ENCODE measurements around the gene NF2. TPM values are rescaled to one million over a fixed set of nuclear protein-coding genes. Genes with fewer than 3 reads are reported as not detected.

The NF2 gene
- total and polyA plus RNA-seq, 2 experiments from 2014 or later, result 14.4 to 54.5 TPM

GRCh38 chr22:29704528-29705285 is 101.3 kb downstream of the NF2 start (continued):
- TF ChIP-seq CTCF (conservative IDR thresholded peaks at IDR 0.05; ENCODE audit: low read depth in 2 of 2) (no peak), NANOG (IDR thresholded peaks at IDR 0.05; ENCODE audit: borderline replicate concordance) (no peak), CREB1 (CRISPR knock-in tag; IDR thresholded peaks at IDR 0.05; ENCODE audit: low read depth) (no peak), ZNF331 (CRISPR knock-in tag; IDR thresholded peaks at IDR 0.05; ENCODE audit: low read depth) (no peak), REST (IDR thresholded peaks at IDR 0.05; ENCODE audit: unreplicated experiment) (no peak), JUNB (IDR thresholded peaks at IDR 0.05; ENCODE audit: unreplicated experiment) (no peak), ETS1 (IDR thresholded peaks at IDR 0.05) (no peak)

- ATAC-seq (no peak), DNase-seq (ENCODE audit: low spot score) (no peak)
- Mint-ChIP-seq H3K36me3 (ENCODE audit: low read depth) (no peaks in the 10 kb centered on the region), H3K27ac (no peak overlapping the region), H3K4me3 (no peak overlapping the region), H3K4me1 (peaks cover 47% of the 10 kb centered on the region), H3K9me3 (no peaks in the 10 kb centered on the region; the same call in 2 of the 3 replicates), H3K27me3 (ENCODE audit: insufficient read depth, low read depth, poor library complexity) (peaks cover 40% of the 10 kb centered on the region)
- Histone ChIP-seq H3F3A (replicated peaks; ENCODE audit: low read depth) (0 out of 2 replicates have a peak, but pooled peaks cover 4% of the 10 kb centered on the region), H3K27ac (ENCODE audit: low read depth) (no peak overlapping the region), H3K36me3 (ENCODE audit: insufficient read depth) (no peaks in the 10 kb centered on the region), H3K4me1 (ENCODE audit: insufficient read depth) (peaks cover 46% of the 10 kb centered on the region), H3K4me2 (no peak overlapping the region), H4K20me1 (replicated peaks; ENCODE audit: insufficient read depth) (no peaks in the 10 kb centered on the region; the same call in 1 of the 2 replicates), H3K79me2 (replicated peaks; ENCODE audit: insufficient read depth) (no peaks in the 10 kb centered on the region), H3K27me3 (ENCODE audit: insufficient read depth) (peaks cover 23% of the 10 kb centered on the region), H3K9me2 (ENCODE audit: insufficient read depth) (no peaks in the 10 kb centered on the region), H2AFZ (no peak overlapping the region), H3K4me3 (no peak overlapping the region)
- TF ChIP-seq EZH2phosphoT487 (IDR thresholded peaks at IDR 0.05; ENCODE audit: unreplicated experiment), result no peak
- no peak for TF ChIP-seq ETS1 (IDR thresholded peaks at IDR 0.05)
- no peak for TF ChIP-seq REST (IDR thresholded peaks at IDR 0.05; ENCODE audit: unreplicated experiment)
- no peak for TF ChIP-seq ZNF114 (CRISPR knock-in tag; IDR thresholded peaks at IDR 0.05)
- no peak for TF ChIP-seq JUNB (IDR thresholded peaks at IDR 0.05; ENCODE audit: unreplicated experiment)
- no peak for TF ChIP-seq CREB1 (CRISPR knock-in tag; IDR thresholded peaks at IDR 0.05; ENCODE audit: low read depth)
- TF ChIP-seq ZNF331 (CRISPR knock-in tag; IDR thresholded peaks at IDR 0.05; ENCODE audit: low read depth), result no peak
- TF ChIP-seq CTCF (conservative IDR thresholded peaks at IDR 0.05; ENCODE audit: low read depth in 2 of 2), result no peak
- TF ChIP-seq POLR2AphosphoS5 (IDR thresholded peaks at IDR 0.05; ENCODE audit: low read depth), result no peak
- TF ChIP-seq NANOG (IDR thresholded peaks at IDR 0.05; ENCODE audit: borderline replicate concordance), result no peak
- no peak for TF ChIP-seq STAT1 (IDR thresholded peaks at IDR 0.05; ENCODE audit: unreplicated experiment)
Observed at GRCh38 chr22:29705651-29706050, 102.2 kb downstream of the NF2 start.
